ENCODE results near the gene KCNMA1.

DNA sequence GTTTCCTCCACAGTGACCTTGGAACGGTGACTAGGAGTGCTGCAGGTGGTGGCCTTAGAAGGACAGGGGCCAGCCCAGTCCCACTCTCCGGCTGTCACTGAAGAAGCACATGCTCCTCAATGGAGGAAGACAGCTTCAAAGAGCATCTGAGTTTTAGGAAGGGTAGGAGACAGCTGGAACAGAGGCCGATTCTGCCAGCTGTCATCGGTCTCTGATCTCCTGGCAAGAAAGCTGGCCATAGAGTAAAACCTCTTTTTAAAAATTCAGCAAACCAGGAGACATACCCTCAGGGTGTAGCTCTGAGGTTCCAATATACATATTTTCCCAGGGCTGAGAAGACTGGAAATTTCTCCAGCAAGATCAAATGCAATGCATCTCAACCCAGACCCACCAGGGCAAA, 55.9 kb downstream of the KCNMA1 start:
- TF ChIP-seq, protein P1, sequence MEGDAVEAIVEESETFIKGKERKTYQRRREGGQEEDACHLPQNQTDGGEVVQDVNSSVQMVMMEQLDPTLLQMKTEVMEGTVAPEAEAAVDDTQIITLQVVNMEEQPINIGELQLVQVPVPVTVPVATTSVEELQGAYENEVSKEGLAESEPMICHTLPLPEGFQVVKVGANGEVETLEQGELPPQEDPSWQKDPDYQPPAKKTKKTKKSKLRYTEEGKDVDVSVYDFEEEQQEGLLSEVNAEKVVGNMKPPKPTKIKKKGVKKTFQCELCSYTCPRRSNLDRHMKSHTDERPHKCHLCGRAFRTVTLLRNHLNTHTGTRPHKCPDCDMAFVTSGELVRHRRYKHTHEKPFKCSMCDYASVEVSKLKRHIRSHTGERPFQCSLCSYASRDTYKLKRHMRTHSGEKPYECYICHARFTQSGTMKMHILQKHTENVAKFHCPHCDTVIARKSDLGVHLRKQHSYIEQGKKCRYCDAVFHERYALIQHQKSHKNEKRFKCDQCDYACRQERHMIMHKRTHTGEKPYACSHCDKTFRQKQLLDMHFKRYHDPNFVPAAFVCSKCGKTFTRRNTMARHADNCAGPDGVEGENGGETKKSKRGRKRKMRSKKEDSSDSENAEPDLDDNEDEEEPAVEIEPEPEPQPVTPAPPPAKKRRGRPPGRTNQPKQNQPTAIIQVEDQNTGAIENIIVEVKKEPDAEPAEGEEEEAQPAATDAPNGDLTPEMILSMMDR (IDR thresholded peaks at IDR 0.05), result no peak
- no peak for TF ChIP-seq POLR2AphosphoS5 (IDR thresholded peaks at IDR 0.05)
